ENCODE measurements around the gene ZIC1.

DNA sequence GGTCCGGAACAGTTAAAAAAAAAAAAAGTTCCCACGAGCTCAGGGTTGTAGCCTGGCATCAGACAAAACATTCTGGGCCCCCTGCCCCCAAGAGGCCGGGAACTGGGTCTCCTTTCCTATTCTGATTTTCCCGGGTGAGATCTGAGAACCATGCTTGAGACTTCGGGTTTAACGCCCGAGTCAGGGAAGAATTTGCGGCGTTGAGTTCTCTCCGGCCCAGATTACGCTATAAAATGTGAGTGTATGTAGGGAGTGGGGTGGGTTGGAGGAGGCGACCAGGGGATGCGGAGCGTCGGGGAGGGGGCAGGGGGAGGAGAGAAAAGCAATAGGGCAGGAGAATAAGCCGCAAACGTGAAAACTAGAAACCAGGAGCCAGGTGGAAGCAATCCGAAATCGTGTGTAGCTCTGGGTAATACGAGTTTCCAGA lies 2.7 kb downstream of the ZIC1 start:
- TF ChIP-seq, protein P1, sequence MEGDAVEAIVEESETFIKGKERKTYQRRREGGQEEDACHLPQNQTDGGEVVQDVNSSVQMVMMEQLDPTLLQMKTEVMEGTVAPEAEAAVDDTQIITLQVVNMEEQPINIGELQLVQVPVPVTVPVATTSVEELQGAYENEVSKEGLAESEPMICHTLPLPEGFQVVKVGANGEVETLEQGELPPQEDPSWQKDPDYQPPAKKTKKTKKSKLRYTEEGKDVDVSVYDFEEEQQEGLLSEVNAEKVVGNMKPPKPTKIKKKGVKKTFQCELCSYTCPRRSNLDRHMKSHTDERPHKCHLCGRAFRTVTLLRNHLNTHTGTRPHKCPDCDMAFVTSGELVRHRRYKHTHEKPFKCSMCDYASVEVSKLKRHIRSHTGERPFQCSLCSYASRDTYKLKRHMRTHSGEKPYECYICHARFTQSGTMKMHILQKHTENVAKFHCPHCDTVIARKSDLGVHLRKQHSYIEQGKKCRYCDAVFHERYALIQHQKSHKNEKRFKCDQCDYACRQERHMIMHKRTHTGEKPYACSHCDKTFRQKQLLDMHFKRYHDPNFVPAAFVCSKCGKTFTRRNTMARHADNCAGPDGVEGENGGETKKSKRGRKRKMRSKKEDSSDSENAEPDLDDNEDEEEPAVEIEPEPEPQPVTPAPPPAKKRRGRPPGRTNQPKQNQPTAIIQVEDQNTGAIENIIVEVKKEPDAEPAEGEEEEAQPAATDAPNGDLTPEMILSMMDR (IDR thresholded peaks at IDR 0.05), result no peak
- no peak for TF ChIP-seq POLR2A (IDR thresholded peaks at IDR 0.05)
